Psoas muscle (tissue), 8 donors: Measurements from ENCODE around the gene NGFR. TPM values are rescaled to one million over a fixed set of nuclear protein-coding genes. Genes with fewer than 3 reads are reported as not detected.
A peak's percentile ranks its signal among the peaks of the same experiment; 100 is the strongest.

Experiments used
- ATAC-seq, 4 donors: fragments of 200-7000 bp; cut with Tn5 transposase; one replicate each; pipeline ENCODE4 v1.9.1; 2020; ENCODE audit warnings: moderate library complexity in 3 of 4, mild to moderate bottlenecking in 2 of 4
- DNase-seq, 2 donors: peaks; one replicate each; pipeline ENCODE4 v3.0.0-alpha.2; 2020
- H3K27ac ChIP-seq: fragments of 200-600 bp; one replicate; pipeline ENCODE4 v1.8.0; 2022
- H3K27me3 ChIP-seq, 3 donors: fragments of 200-600 bp in 1 of 3; one replicate each; pipeline versions ENCODE4 v1.6.1 to v1.8.0; 2013 to 2022; ENCODE audit warnings: low read length in 2 of 3, mild to moderate bottlenecking in 2 of 3, moderate library complexity in 1 of 3; ENCODE audit not compliant: insufficient read depth in 3 of 3
- H3K36me3 ChIP-seq, 2 donors: fragments of 200-600 bp in 1 of 2; one replicate each; pipeline versions ENCODE4 v1.6.1 to v1.8.0; 2013 to 2022; ENCODE audit warnings: low read depth in 1 of 2, mild to moderate bottlenecking in 1 of 2, moderate library complexity in 1 of 2; ENCODE audit not compliant: insufficient read depth in 1 of 2
- H3K4me1 ChIP-seq: fragments of 200-600 bp; one replicate; pipeline ENCODE4 v1.8.0; 2022
- H3K4me3 ChIP-seq: fragments of 200-600 bp; one replicate; pipeline ENCODE4 v1.8.0; 2022; ENCODE audit warnings: mild to moderate bottlenecking
- H3K9me3 ChIP-seq: fragments of 200-600 bp; one replicate; pipeline ENCODE4 v1.8.0; 2022
- WGBS, 3 donors: extraction: QIAGEN DNeasy Blood & Tissue Kit; methylation state at CpG; one replicate each; pipeline versions ENCODE4 v1.1.6 to v1.1.7; 2013; 5-methylcytosine and 5-hydroxymethylcytosine counted together
- intact Hi-C, 2 donors: fragments of 100-400 bp; cut with DNase I; formaldehyde crosslinking; loops; one replicate each; pipeline versions ENCODE4 v1.11.0 to v1.14.2; 2022
- polyA plus RNA-seq, 3 donors: library from polyadenylated mRNA; stranded (reverse); fragments of 200-250 nt; gene quantifications; one replicate each; pipeline ENCODE4 v1.2.3, GENCODE V29; 2013
- total RNA-seq, 4 donors: library from RNA; stranded (reverse); fragmentation: NEBNext Ultra II Directional in 2 of 4; extraction: Animal tissue kit (Norgen Biotek cat#: 25700) in 2 of 4; gene quantifications; one replicate each; pipeline versions ENCODE4 v1.2.1 to v1.2.4, GENCODE V29; 2021 to 2023
- TF ChIP-seq, protein P1 (sequence below): fragments of 200-600 bp; IDR thresholded peaks from one replicate; pipeline ENCODE4 v1.8.0; 2022; ENCODE audit warnings: antibody characterized with exemption
- donor health status: healthy with polysubstance abuse.
- donor health status: DM: no; HTN: no; CAD: no; lungs with moderate emphysema.
- donor health status: Bipolar disorder and iron deficiency.
- donor health status: healthy.
- donor health status: DM: yes; HTN: yes; CAD: no.
- donor health status: DM: no; HTN: no; CAD: no.
- donor health status: DM: no; HTN: no; CAD: no.
- donor health status: DM: yes; HTN: yes; CAD: no.

NGFR gene
- total and polyA plus RNA-seq, 7 donors = 0.74 to 13.5 (median 2.2) TPM

DNA sequence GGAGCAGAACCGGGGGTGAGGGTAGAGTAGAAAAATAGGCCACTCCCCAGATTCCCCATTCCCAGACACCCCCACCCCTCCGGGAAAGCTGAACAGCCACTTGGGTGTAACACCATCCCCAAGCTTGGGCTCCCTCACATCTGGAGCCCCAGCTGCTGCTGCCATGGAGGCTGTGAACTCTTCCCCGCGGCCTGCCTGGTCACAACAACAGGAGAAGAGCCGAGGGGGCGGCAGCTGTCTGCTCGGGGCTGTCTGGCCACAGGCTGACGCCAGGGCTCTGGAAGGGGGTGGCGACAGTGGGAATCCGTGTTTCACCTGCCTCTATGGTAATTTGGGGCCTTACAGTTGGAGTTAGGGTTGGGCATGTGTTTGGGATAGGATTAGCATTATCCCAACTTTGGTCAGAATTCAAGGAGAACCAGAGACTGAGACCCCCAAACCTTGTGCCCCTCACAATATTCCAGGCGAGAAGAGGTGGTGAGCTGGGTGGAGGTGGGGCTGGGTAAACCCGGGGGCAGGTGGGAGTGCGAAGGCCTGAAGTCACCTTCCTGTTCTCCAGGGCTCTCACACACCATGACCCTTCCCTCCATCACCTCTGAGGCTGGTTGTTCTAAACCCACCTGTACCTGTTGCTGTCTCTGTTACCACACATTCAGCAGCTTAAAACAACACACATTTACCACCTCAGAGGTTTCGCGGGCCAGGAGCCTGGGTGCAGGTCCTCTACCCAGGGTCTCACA lies 50.9 kb downstream of the NGFR start:
- ATAC-seq = no peak

DNA sequence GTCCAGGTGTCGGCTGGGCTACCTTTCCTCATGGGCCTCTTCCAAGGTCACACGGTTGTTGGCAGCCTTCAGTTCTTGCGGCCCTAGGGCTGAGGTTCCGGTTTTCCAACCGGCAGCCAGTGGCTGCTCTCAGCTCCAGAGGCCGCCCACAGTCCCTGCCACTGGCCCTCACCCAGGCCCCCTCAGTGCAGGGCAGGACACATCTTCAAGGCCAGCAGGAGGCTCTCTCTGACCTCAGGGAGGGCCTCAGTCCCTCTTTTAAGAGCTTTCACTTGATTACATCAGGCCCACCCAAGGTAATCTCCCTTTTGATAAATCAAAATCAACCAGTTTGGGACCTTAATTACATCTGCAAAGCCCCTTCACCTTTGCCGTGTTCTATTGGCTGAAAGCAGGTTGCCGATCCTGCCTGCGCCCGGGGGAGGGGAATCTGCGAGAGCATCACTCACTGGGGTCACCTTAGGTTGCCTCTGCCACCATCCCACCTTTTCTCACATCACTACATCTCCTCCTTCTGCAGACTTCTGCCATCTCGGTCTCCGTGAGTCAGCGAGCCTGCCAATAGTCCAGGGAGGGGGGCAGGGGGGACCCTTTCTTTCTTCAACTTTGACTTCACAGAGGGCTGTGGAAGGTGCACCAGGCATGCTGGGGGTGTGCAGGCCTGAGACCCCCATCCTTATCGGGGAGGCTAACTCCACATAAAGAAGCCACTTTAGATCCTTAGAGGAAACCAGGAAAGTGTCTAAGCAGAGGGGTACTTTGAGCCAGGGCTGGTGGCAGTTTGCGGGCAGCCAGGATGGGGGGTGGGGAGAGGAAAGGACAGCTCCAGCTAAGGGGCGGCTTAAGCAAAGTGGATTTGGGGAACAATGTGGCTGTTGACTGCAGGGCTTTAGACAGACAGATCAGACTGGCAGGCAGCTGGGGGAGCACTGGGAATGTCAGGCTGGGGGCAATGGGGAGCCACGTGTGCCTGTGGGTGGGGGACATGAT lies 51.7 kb downstream of the NGFR start:
- DNase-seq = no peak
- no peak overlapping the region for H3K27ac ChIP-seq

More for the DNA sequence above, 50.9 kb downstream of the NGFR start:
- Histone ChIP-seq H3K9me3 (no peaks in the 10 kb centered on the region), H3K4me1 (no peaks in the 10 kb centered on the region), H3K36me3 (no peaks in the 10 kb centered on the region), H3K4me3 (no peak overlapping the region), H3K27me3 (peaks cover 0 to 2% (median 0%) of the 10 kb centered on the region in 3 donors), H3K27ac (no peak overlapping the region)
- WGBS, 3 donors = 55 to 71% (median 67%) methylated on average over 15 of the region's 15 CpGs
- TF ChIP-seq, protein P1, sequence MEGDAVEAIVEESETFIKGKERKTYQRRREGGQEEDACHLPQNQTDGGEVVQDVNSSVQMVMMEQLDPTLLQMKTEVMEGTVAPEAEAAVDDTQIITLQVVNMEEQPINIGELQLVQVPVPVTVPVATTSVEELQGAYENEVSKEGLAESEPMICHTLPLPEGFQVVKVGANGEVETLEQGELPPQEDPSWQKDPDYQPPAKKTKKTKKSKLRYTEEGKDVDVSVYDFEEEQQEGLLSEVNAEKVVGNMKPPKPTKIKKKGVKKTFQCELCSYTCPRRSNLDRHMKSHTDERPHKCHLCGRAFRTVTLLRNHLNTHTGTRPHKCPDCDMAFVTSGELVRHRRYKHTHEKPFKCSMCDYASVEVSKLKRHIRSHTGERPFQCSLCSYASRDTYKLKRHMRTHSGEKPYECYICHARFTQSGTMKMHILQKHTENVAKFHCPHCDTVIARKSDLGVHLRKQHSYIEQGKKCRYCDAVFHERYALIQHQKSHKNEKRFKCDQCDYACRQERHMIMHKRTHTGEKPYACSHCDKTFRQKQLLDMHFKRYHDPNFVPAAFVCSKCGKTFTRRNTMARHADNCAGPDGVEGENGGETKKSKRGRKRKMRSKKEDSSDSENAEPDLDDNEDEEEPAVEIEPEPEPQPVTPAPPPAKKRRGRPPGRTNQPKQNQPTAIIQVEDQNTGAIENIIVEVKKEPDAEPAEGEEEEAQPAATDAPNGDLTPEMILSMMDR = no peak
- DNase-seq = no peak
- intact Hi-C loops = loop anchor here in 1 of 2 donors (5.0 kb wide), 1 partner anchor 34 kb away; no protein-coding TSS in a partner anchor

DNA sequence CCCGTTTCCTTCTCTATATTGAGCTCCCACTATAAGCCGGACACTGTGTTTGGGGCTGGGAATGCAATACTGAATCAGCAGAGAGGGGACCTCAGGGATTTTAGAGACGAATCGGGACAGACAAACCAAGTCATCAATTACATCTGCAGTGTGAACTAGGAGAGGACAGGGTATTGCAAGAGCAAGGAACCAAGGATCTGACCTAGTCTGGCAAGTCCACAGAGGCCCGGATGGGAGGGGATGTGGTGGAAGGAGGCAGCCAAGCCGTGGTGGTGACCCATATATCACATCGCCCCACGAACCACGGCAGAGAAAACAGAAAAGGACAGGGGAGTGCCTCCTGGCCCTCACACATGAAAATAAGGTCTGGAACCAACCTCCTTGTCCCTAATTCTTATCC lies 52.5 kb downstream of the NGFR start:
- H3K4me1 ChIP-seq = no peaks in the 10 kb centered on the region
- no peak overlapping the region for H3K4me3 ChIP-seq
- H3K36me3 ChIP-seq = no peaks in the 10 kb centered on the region
- H3K9me3 ChIP-seq = no peaks in the 10 kb centered on the region
- intact Hi-C loops = loop anchor here in 1 of 2 donors (5.0 kb wide), 1 partner anchor 35 kb away; no protein-coding TSS in a partner anchor
- peaks cover 0 to 2% (median 0%) of the 10 kb centered on the region in 3 donors for H3K27me3 ChIP-seq
- DNase-seq (peak in 1 of 2 donors; percentile 70), ATAC-seq (peak in 2 of 4 donors; percentile 31 to 61)
- TF ChIP-seq, protein P1 = no peak
- WGBS, 3 donors = 33 to 55% (median 40%) methylated on average over 9 of the region's 9 CpGs
- H3K27ac ChIP-seq = no peak overlapping the region

More for the DNA sequence above, 51.7 kb downstream of the NGFR start:
- TF ChIP-seq, protein P1 = no peak
- no peak for ATAC-seq
- Histone ChIP-seq H3K9me3 (no peaks in the 10 kb centered on the region), H3K36me3 (no peaks in the 10 kb centered on the region), H3K4me3 (no peak overlapping the region), H3K4me1 (no peaks in the 10 kb centered on the region), H3K27me3 (peaks cover 0 to 2% (median 0%) of the 10 kb centered on the region in 3 donors)
- intact Hi-C loops = loop anchor here in 1 of 2 donors (5.0 kb wide), 1 partner anchor 35 kb away; no protein-coding TSS in a partner anchor
- WGBS, 3 donors = 82 to 86% (median 83%) methylated on average over 18 of the region's 18 CpGs

DNA sequence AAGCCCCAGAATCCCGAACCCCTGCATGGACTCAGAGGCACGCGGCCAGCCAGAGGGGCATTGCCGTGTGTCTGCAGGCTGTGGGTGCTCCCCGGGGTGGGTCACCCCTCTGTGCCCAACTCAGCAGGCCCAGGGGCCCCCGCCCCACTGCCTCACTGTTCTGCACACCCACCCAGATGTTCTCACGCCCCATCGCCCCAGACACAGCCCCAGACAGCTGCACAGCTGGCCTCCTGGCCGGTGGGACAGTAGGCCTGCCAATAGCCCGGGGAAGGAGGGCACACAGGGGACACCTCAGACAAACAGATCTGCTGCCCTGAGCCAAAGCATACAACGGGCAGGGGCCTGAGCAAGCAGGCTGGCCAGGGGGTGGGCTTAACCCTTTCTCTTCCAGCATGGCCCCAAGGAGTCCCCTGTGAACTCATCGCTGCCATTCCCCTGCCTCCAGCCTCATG lies 53.0 kb downstream of the NGFR start:
- ATAC-seq = peak in 2 of 4 donors; percentile 13 to 53
- DNase-seq = no peak
- H3K27ac ChIP-seq = no peak overlapping the region
- WGBS, 3 donors = 29 to 43% (median 32%) methylated on average over 10 to 12 of the region's 12 CpGs
- no peaks in the 10 kb centered on the region for H3K4me1 ChIP-seq
- H3K36me3 ChIP-seq = no peaks in the 10 kb centered on the region
- H3K9me3 ChIP-seq = no peaks in the 10 kb centered on the region
- H3K4me3 ChIP-seq = no peak overlapping the region
- H3K27me3 ChIP-seq = peaks cover 0 to 2% (median 0%) of the 10 kb centered on the region in 3 donors
- TF ChIP-seq, protein P1 = no peak
- intact Hi-C loops = loop anchor here in 1 of 2 donors (2.0 to 5.0 kb wide), 3 partner anchors 36 to 113 kb away; no protein-coding TSS in a partner anchor
